HCT116 (cell line): ENCODE measurements around the gene PDE10A. TPM values are rescaled to one million over a fixed set of nuclear protein-coding genes. Genes with fewer than 3 reads are reported as not detected.

ENCODE experiments used
- ATAC-seq: fragments of 200-7000 bp; cut with Tn5 transposase; 2 replicates; pipeline ENCODE4 v1.9.1; 2020; ENCODE audit warnings: mild to moderate bottlenecking, moderate library complexity
- BruUV-seq: library from RNA; stranded (reverse); fragments of 400-500 nt; replicated peaks from 2 replicates; lab custom pipeline; 2021; lab: Mats Ljungman, UMichigan
- CTCF ChIA-PET: fragments of 300-600 bp; sonication (Branson Sonifier 250); formaldehyde crosslinking; loops from one replicate; lab custom pipeline; 2021; ENCODE audit warnings: antibody characterized with exemption; lab: Charles Lee
- POLR2A ChIA-PET: fragments of 300-600, 350-600 bp; sonication (Branson Sonifier 250); formaldehyde crosslinking; loops from one replicate; lab custom pipeline; 2021; ENCODE audit warnings: antibody characterized with exemption; lab: Charles Lee
- RAD21 ChIA-PET, 2 experiments: fragments of 300-600 bp; sonication (Branson Sonifier 250); formaldehyde crosslinking; loops; one replicate each; lab custom pipeline; 2023; ENCODE audit warnings: low total read pairs in 2 of 2; ENCODE audit not compliant: uncharacterized antibody in 2 of 2, unreplicated experiment in 2 of 2, low non-redundant PET in 1 of 2; lab: Charles Lee
- DNase-seq: peaks from one replicate; pipeline ENCODE4 v3.0.0-alpha.2; 2010; ENCODE audit warnings: low read depth, low spot score
- H2AFZ ChIP-seq: fragments of 200-600 bp; shearing (Covaris generic), sonication (generic); 2 replicates; pipeline ENCODE4 v1.6.1; 2017; ENCODE audit warnings: low read depth, mixed run types, mixed read lengths, antibody characterized with exemption, low read length; ENCODE audit not compliant: poor library complexity, severe bottlenecking
- H3K27ac ChIP-seq: 2 replicates; pipeline ENCODE4 v1.5.1; 2012; ENCODE audit warnings: low read depth, low read length
- H3K27me3 ChIP-seq: fragments of 200-600 bp; sonication (generic); 2 replicates; pipeline ENCODE4 v1.6.1; 2016; ENCODE audit warnings: mixed run types, low read length, mixed read lengths; ENCODE audit not compliant: insufficient read depth
- H3K36me3 ChIP-seq, 2 experiments: fragments of 200-500 bp in 1 of 2; fragments of 200-600 bp in 1 of 2; sonication (Bioruptor generic) in 1 of 2; sonication (generic) in 1 of 2; 2 replicates each; pipeline versions ENCODE4 v1.5.1 to v1.6.1; 2014 to 2016; ENCODE audit warnings: low read length in 2 of 2, inconsistent platforms in 1 of 2, mixed read lengths in 1 of 2, mixed run types in 1 of 2; ENCODE audit not compliant: insufficient read depth in 2 of 2, control insufficient read depth in 1 of 2
- H3K4me1 ChIP-seq, 2 experiments: fragments of 200-600 bp in 1 of 2; sonication (generic) in 1 of 2; 2 replicates each; pipeline versions ENCODE4 v1.5.1 to v1.6.1; 2012 to 2017; ENCODE audit warnings: low read length in 2 of 2, inconsistent platforms in 1 of 2, mild to moderate bottlenecking in 1 of 2, mixed read lengths in 1 of 2, mixed run types in 1 of 2, moderate library complexity in 1 of 2; ENCODE audit not compliant: insufficient read depth in 2 of 2, control insufficient read depth in 1 of 2
- H3K4me2 ChIP-seq: fragments of 200-600 bp; sonication (generic); 2 replicates; pipeline ENCODE4 v1.6.1; 2017; ENCODE audit warnings: mixed run types, low read length, mixed read lengths
- H3K4me3 ChIP-seq, 2 experiments: fragments of 200-600 bp in 1 of 2; sonication (generic) in 1 of 2; replicated peaks in 1 of 2; 2 replicates each; pipeline ENCODE4 v1.5.1; 2011 to 2016; ENCODE audit warnings: low read length in 2 of 2, control low read depth in 1 of 2, low read depth in 1 of 2, mild to moderate bottlenecking in 1 of 2, mixed read lengths in 1 of 2, mixed run types in 1 of 2
- H3K79me2 ChIP-seq: fragments of 200-600 bp; sonication (generic); 2 replicates; pipeline ENCODE4 v1.6.1; 2017; ENCODE audit warnings: mild to moderate bottlenecking, mixed run types, low read length, moderate library complexity, mixed read lengths; ENCODE audit not compliant: insufficient read depth
- H3K9ac ChIP-seq: fragments of 200-600 bp; sonication (generic); 2 replicates; pipeline ENCODE4 v1.6.1; 2016; ENCODE audit warnings: low read length, mixed read lengths
- H3K9me2 ChIP-seq: fragments of 200-600 bp; sonication (generic), shearing (Covaris generic); 2 replicates; pipeline ENCODE4 v1.6.1; 2017; ENCODE audit warnings: mixed run types, mild to moderate bottlenecking, moderate library complexity; ENCODE audit not compliant: insufficient read depth
- H3K9me3 ChIP-seq, 2 experiments: fragments of 200-500 bp in 1 of 2; fragments of 200-600 bp in 1 of 2; sonication (Bioruptor generic) in 1 of 2; sonication (generic) in 1 of 2; 2 replicates each; pipeline ENCODE4 v1.6.1; 2014 to 2017; ENCODE audit warnings: low read length in 2 of 2, mixed read lengths in 2 of 2, inconsistent platforms in 1 of 2, low read depth in 1 of 2, mild to moderate bottlenecking in 1 of 2, mixed run types in 1 of 2, moderate library complexity in 1 of 2; ENCODE audit not compliant: control insufficient read depth in 1 of 2, insufficient read depth in 1 of 2
- H4K20me1 ChIP-seq: fragments of 200-600 bp; sonication (generic), shearing (Covaris generic); 2 replicates; pipeline ENCODE4 v1.6.1; 2017; ENCODE audit warnings: mixed run types, mild to moderate bottlenecking, moderate library complexity; ENCODE audit not compliant: insufficient read depth
- CBX3 ChIP-seq: IDR thresholded peaks from 2 replicates; pipeline ENCODE4 v1.6.1; 2012; ENCODE audit warnings: low read depth
- CEBPB ChIP-seq: IDR thresholded peaks from 2 replicates; pipeline ENCODE4 v1.6.1; 2012; ENCODE audit warnings: low read depth
- CTCF ChIP-seq, 3 experiments: fragments of 200-600 bp in 1 of 3; sonication (generic) in 1 of 3; IDR thresholded peaks in 2 of 3; conservative IDR thresholded peaks in 1 of 3; 2 replicates each; pipeline ENCODE4 v1.5.1; 2012 to 2017; ENCODE audit warnings: low read depth in 2 of 3, low read length in 2 of 3, antibody characterized with exemption in 1 of 3, borderline replicate concordance in 1 of 3, control low read depth in 1 of 3, mild to moderate bottlenecking in 1 of 3, mixed read lengths in 1 of 3, mixed run types in 1 of 3, moderate library complexity in 1 of 3; ENCODE audit not compliant: insufficient read depth in 1 of 3
- EGR1 ChIP-seq: IDR thresholded peaks from 2 replicates; pipeline ENCODE4 v1.6.1; 2012; ENCODE audit warnings: low read depth
- ELF1 ChIP-seq: IDR thresholded peaks from 2 replicates; pipeline ENCODE4 v1.6.1; 2012; ENCODE audit warnings: low read depth, borderline replicate concordance
- EZH2 ChIP-seq: fragments of 200-600 bp; sonication (generic); IDR thresholded peaks from 2 replicates; pipeline ENCODE4 v1.6.1; 2017; ENCODE audit warnings: antibody characterized with exemption, mixed run types
- EZH2phosphoT487 ChIP-seq: fragments of 200-600 bp; IDR thresholded peaks from 2 replicates; pipeline ENCODE4 v1.6.1; 2018; ENCODE audit warnings: antibody characterized with exemption, borderline replicate concordance
- FOSL1 ChIP-seq: IDR thresholded peaks from 2 replicates; pipeline ENCODE4 v1.6.1; 2012; ENCODE audit warnings: low read depth
- MAX ChIP-seq: IDR thresholded peaks from 2 replicates; pipeline ENCODE4 v1.6.1; 2012
- POLR2A ChIP-seq: IDR thresholded peaks from 2 replicates; pipeline ENCODE4 v1.7.0; 2011; ENCODE audit warnings: borderline replicate concordance; ENCODE audit not compliant: insufficient read depth, insufficient read length; ENCODE audit errors: extremely low read depth
- RAD21 ChIP-seq: IDR thresholded peaks from 2 replicates; pipeline ENCODE4 v1.6.1; 2012; ENCODE audit warnings: low read depth, mild to moderate bottlenecking
- REST ChIP-seq: IDR thresholded peaks from 2 replicates; pipeline ENCODE4 v1.6.1; 2012; ENCODE audit warnings: low read depth
- SP1 ChIP-seq: IDR thresholded peaks from 2 replicates; pipeline ENCODE4 v1.6.1; 2012; ENCODE audit warnings: low read depth
- SRF ChIP-seq: IDR thresholded peaks from 2 replicates; pipeline ENCODE4 v1.6.1; 2012; ENCODE audit warnings: low read depth
- YY1 ChIP-seq: IDR thresholded peaks from 2 replicates; pipeline ENCODE4 v1.6.1; 2011; ENCODE audit warnings: low read length, low read depth, moderate library complexity, mild to moderate bottlenecking; ENCODE audit not compliant: insufficient replicate concordance; ENCODE audit errors: extremely low read depth
- ZBTB33 ChIP-seq: IDR thresholded peaks from 2 replicates; pipeline ENCODE4 v1.6.1; 2011; ENCODE audit warnings: mild to moderate bottlenecking, low read length, moderate library complexity; ENCODE audit not compliant: insufficient replicate concordance; ENCODE audit errors: extremely low read depth
- ZNF274 ChIP-seq: fragments of 200-500 bp; sonication (Bioruptor generic); IDR thresholded peaks from 2 replicates; pipeline ENCODE4 v1.6.1; 2014; ENCODE audit warnings: mild to moderate bottlenecking, low read depth, low read length, inconsistent platforms
- intact Hi-C: fragments of 100-400 bp; cut with micrococcal nuclease; formaldehyde crosslinking; loops from 2 replicates; pipeline ENCODE4 v1.10.0; 2022
- total RNA-seq: library from RNA; stranded (reverse); gene quantifications from one replicate; pipeline ENCODE4 v1.2.1, GENCODE V29; 2021; ENCODE audit not compliant: unreplicated experiment

The PDE10A gene
- total RNA-seq, 1 experiment from 2014 or later, result 0.37 TPM

GRCh38 chr6:165630544-165630953 lies 32.5 kb downstream of the PDE10A start:
- ChIA-PET CTCF (no interaction called here), RAD21 (no interaction called here), POLR2A (no interaction called here)
- ATAC-seq (no peak), DNase-seq (no peak)
- BruUV-seq, result no TSS peak
- no peaks in the 10 kb centered on the region for H3K27me3 ChIP-seq
- no peaks in the 10 kb centered on the region for H3K79me2 ChIP-seq
- no peak overlapping the region for H3K4me3 ChIP-seq
- H3K9me2 ChIP-seq, result no peaks in the 10 kb centered on the region
- no peak overlapping the region for H3K27ac ChIP-seq
- intact Hi-C loops, result no loop called here
- no peak overlapping the region for H3K4me2 ChIP-seq
- H3K4me1 ChIP-seq, result no peaks in the 10 kb centered on the region
- H3K36me3 ChIP-seq, result no peaks in the 10 kb centered on the region
- no peak overlapping the region for H3K9ac ChIP-seq
- H4K20me1 ChIP-seq, result no peaks in the 10 kb centered on the region
- no peaks in the 10 kb centered on the region for H3K9me3 ChIP-seq
- TF ChIP-seq CTCF (IDR thresholded peaks at IDR 0.05 in 2 of 3, conservative IDR thresholded peaks at IDR 0.05 in 1 of 3; ENCODE audit: borderline replicate concordance in 1 of 3, insufficient read depth in 1 of 3, low read depth in 2 of 3, low read length in 2 of 3), result no peak
- no peak for TF ChIP-seq CEBPB
- no peak for TF ChIP-seq RAD21
- no peak for TF ChIP-seq YY1
- TF ChIP-seq EGR1, result no peak
- no peak for TF ChIP-seq SRF
- TF ChIP-seq POLR2A, result no peak
- TF ChIP-seq FOSL1, result no peak
- no peak for TF ChIP-seq MAX
- no peak for TF ChIP-seq EZH2phosphoT487
- no peak for TF ChIP-seq ZBTB33
- no peak for TF ChIP-seq EZH2
- no peak for TF ChIP-seq SP1
- TF ChIP-seq CBX3, result no peak
- no peak for TF ChIP-seq ELF1
- no peak for TF ChIP-seq ZNF274
- TF ChIP-seq REST, result no peak
- H2AFZ ChIP-seq, result no peak overlapping the region
